ENCODE results near the gene TNPO2. TPM values are rescaled to one million over a fixed set of nuclear protein-coding genes. Genes with fewer than 3 reads are reported as not detected.

Gene TNPO2
- total and polyA plus RNA-seq, 2 of the 13 experiments (the other 11 are each of a cell fraction or from before 2014, with no cell fraction given): 31.7 to 61.0 TPM

- TF ChIP-seq GFI1 (CRISPR knock-in tag; IDR thresholded peaks at IDR 0.05; ENCODE audit: borderline replicate concordance): no peak
- TF ChIP-seq ZNF615 (CRISPR knock-in tag; IDR thresholded peaks at IDR 0.05; ENCODE audit: borderline replicate concordance): no peak
- TF ChIP-seq FIP1L1 (IDR thresholded peaks at IDR 0.05; ENCODE audit: borderline replicate concordance, insufficient read depth, low read depth, low read length): no peak
Measured at GRCh38 chr19:12766051-12766521, 42.4 kb upstream of the TNPO2 start (continued).

GRCh38 chr19:12764698-12765097 is 41.0 kb upstream of the TNPO2 start:
- in situ Hi-C loops (cut with HindIII; ENCODE audit: extremely low pct_ligation_motif_present, low pct_unique_long_range_greater_than_20kb): loop anchor here (5.0 kb wide), 1 partner anchor 38 kb away; the partner anchor contains the start of genes PRDX2 and THSD8
- 97% methylated on average over 14 of the region's 16 CpGs for WGBS (ENCODE audit: low lambda C conversion rate)
- intact Hi-C loops (cut with micrococcal nuclease; ENCODE audit: unreplicated experiment): no loop called here
- Histone ChIP-seq H3K4me1 (ENCODE audit: insufficient read depth, low read length) (0 out of 2 replicates have a peak, but pooled peaks cover 4% of the 10 kb centered on the region), H4K20me1 (ENCODE audit: insufficient read depth, low read length) (no peaks in the 10 kb centered on the region), H2AFZ (ENCODE audit: low read length) (no peak overlapping the region), H3K36me3 (replicated peaks in 1 of 2; ENCODE audit: control insufficient read depth in 1 of 2, insufficient read depth in 2 of 2, low read length in 2 of 2) (0 out of 5 replicates have a peak, but pooled peaks cover 0 to 1% of the 10 kb centered on the region in 2 experiments), H3K79me2 (ENCODE audit: insufficient read depth, low read length) (no peaks in the 10 kb centered on the region), H3K27ac (ENCODE audit: extremely low read length, insufficient read depth, low read length) (no peak overlapping the region), H3K9ac (ENCODE audit: insufficient read depth, low read depth, low read length) (no peak overlapping the region), H3K27me3 (ENCODE audit: control insufficient read depth in 1 of 2, insufficient read depth in 2 of 2, low read length in 2 of 2) (no peaks in the 10 kb centered on the region), H3K4me3 (replicated peaks in 1 of 3; ENCODE audit: insufficient read depth in 1 of 3, low read depth in 2 of 3, low read length in 3 of 3) (no peak overlapping the region), H3K4me2 (ENCODE audit: low read depth, low read length) (no peak overlapping the region), H3K9me3 (ENCODE audit: low read length) (no peaks in the 10 kb centered on the region)
- no TSS peak for BruUV-seq (replicated peaks)
- no peak for ATAC-seq
- CTCF ChIA-PET (ENCODE audit: low intra/inter-chr PET ratio, low total read pairs): interaction anchor here (1.8 kb wide), 1 partner anchor 32 kb away, joined by 6 read pairs; no protein-coding TSS in a partner anchor
- POLR2A ChIA-PET: interaction anchor here (1.1 kb wide), 1 partner anchor 9 kb away, joined by 4 read pairs; no protein-coding TSS in a partner anchor
- no peak for FAIRE-seq
- DNase-seq (ENCODE audit: low spot score): no peak
- no peak for TF ChIP-seq CENPT (CRISPR knock-in tag; IDR thresholded peaks at IDR 0.05; ENCODE audit: low read depth)
- no peak for TF ChIP-seq KAT8 (CRISPR knock-in tag; IDR thresholded peaks at IDR 0.05)
- TF ChIP-seq TFAP4 (IDR thresholded peaks at IDR 0.05; ENCODE audit: borderline replicate concordance, low read depth): no peak
- TF ChIP-seq GPN1 (CRISPR knock-in tag; IDR thresholded peaks at IDR 0.05; ENCODE audit: borderline replicate concordance): no peak
- no peak for TF ChIP-seq SNAPC4 (CRISPR knock-in tag; IDR thresholded peaks at IDR 0.05)
- no peak for TF ChIP-seq POLR2AphosphoS2 (IDR thresholded peaks at IDR 0.05; ENCODE audit: low read depth, low read length)
- TF ChIP-seq TFDP2 (CRISPR knock-in tag; IDR thresholded peaks at IDR 0.05): no peak
- no peak for TF ChIP-seq TRAFD1 (CRISPR knock-in tag; IDR thresholded peaks at IDR 0.05; ENCODE audit: borderline replicate concordance)
- TF ChIP-seq TBL1XR1 (IDR thresholded peaks at IDR 0.05; ENCODE audit: borderline replicate concordance, low read length, partially characterized antibody): no peak
- TF ChIP-seq SMYD3 (CRISPR knock-in tag; IDR thresholded peaks at IDR 0.05): no peak
- no peak for TF ChIP-seq MIXL1 (CRISPR knock-in tag; IDR thresholded peaks at IDR 0.05)
